HG03025 (cell line): ENCODE measurements around the gene MLLT10.
"Not testable (repeated sequence)": the region's sequence is repeated elsewhere in the genome, so short reads cannot be mapped to it uniquely, and the experiment has no call there.

Source experiments
- ATAC-seq: cut with Tn5 transposase; IDR thresholded peaks from one replicate; pipeline ENCODE4 v1.9.1; 2021; ENCODE audit warnings: mild to moderate bottlenecking, moderate library complexity; ENCODE audit not compliant: unreplicated experiment, low FRiP score

Gene MLLT10

GRCh38 chr10:21558984-21559383 lies 25.0 kb downstream of the MLLT10 start:
- ATAC-seq = not testable (repeated sequence)

DNA sequence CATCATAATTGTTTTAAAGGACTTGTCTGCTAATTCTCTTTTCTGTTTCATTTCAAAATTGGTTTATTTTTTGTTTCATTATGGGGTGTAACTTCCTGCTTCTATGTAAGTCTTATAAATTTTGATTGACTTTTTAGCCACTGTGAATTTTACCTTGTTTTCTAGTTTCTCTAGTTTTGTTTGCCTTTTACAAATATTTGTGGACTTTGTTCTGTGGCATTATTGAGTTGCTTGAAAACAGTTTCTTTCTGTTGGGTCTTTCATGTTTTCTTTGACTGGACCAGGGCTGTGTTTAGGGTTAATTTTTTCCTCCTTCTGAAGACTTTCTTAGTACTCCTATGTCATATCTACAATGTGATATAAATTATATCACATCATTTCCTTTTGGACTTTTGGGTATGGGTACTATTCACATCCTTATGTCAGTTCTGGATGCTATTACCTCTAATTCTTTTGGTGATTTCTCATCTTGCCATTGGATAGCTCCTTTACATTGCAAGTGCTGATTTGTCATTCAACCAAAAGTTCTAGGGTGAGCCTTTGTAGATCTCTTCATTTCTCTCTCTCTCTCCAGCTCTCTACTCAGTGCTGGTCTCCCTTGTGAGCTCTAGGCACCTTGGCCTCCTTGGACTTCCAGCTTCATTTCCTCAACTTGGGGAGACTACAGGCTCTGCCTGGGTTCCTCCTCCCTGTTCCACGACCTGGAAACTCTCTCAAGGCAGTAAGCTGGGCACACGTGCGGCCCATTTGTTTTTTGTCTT lies 36.9 kb downstream of the MLLT10 start:
- ATAC-seq = no peak

- no peak for ATAC-seq
Measured at GRCh38 chr10:21572578-21572977, 38.5 kb downstream of the MLLT10 start.

DNA sequence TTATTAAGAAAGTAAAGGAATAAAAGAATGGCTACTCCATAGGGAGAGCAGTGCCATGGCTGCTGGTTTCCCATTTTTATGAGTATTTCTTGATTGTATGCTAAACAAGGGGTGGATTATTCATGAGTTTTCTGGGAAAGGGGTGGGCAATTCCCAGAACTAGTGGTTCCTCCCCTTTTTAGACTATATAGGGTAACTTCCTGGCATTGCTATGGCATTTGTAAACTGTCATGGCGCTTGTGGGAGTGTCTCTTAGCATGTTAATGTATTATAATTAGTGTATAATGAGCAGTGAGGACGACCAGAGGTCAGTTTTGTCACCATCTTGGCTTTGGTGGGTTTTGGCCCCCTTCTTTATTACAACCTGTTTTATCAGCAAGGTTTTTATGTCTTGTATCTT lies 40.5 kb downstream of the MLLT10 start:
- not testable (repeated sequence) for ATAC-seq

- no peak for ATAC-seq
Measured at GRCh38 chr10:21579291-21579690, 45.3 kb downstream of the MLLT10 start.

- peak; percentile 72 for ATAC-seq
Measured at GRCh38 chr10:21581421-21581834, 47.4 kb downstream of the MLLT10 start.

- ATAC-seq = no peak
Measured at GRCh38 chr10:21584834-21585530, 51.0 kb downstream of the MLLT10 start.

DNA sequence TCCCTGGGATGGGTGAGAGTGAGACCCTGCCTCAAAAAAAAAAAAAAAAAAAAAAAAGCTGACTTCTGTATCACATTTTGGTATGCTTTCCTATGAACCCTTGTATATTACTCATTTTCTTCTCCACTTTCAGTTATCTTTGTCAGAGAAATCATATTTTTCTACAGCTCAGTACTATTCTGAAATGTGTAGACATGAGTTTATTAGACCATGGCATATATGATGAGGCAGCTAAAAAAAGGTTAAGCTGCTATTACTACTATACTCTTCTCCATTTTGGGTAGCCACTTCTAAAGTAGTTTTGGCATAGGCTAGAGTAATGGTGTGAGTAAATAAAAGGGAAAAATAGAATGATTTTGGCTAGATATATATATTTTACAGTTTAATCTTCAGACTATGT lies 53.4 kb downstream of the MLLT10 start:
- ATAC-seq = no peak

DNA sequence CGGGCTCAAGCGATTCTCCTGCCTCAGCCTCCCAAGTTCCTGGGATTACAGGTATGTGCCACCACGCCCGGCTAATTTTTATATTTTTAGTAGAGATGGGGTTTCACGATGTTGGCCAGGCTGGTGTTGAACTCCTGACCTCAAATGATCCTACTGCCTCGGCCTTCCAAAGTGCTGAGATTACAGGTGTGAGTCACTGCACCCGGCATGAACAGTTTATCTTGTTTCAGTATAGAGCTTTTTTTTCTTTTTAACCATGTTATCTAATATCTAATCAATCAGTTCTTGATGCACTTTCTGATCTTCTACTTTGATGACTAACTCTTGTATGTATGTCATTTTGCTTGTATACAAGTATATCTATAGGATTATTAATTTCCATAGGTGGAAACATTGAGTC lies 54.1 kb downstream of the MLLT10 start:
- ATAC-seq = not testable (repeated sequence)

DNA sequence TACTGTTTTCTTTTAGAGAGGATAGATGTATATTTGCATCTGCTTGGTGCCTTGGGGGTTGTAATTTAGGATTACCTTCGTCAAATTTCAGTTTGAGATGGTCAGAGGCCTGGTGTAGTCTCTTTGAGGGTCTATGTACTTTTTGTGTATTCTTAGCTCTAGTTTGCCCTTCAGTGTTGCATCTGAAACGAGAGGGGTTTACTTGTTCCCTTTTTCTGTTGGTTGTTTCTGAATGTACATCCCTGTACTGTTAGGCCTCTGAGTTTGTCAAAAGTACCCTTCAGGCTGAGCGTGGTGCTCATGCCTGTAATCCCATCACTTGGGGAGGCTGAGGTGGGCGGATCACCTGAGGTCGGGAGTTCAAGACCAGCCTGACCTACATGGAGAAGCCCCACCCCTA lies 60.0 kb downstream of the MLLT10 start:
- ATAC-seq = no peak

- no peak for ATAC-seq
Measured at GRCh38 chr10:21599582-21599981, 65.5 kb downstream of the MLLT10 start.

- no peak for ATAC-seq
Measured at GRCh38 chr10:21600804-21601433, 66.9 kb downstream of the MLLT10 start.

DNA sequence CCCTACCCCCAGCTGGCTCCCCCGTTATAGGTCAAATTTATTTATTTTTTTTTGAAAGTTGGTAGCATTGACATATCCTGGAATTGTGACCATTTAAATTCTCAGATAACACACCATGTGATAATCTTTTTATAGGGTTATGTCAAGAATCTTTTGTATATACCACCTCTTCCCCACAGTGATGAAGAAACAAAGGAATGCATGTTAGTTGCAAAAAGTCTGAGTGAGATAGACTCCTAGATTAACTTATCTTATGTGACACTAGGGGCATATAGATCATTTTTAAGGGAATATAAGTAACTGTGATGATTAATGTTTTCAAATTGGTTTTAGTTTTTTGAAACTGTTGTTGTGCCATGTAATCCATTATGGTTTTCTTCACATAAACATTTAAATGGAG lies 68.3 kb downstream of the MLLT10 start:
- ATAC-seq = no peak

DNA sequence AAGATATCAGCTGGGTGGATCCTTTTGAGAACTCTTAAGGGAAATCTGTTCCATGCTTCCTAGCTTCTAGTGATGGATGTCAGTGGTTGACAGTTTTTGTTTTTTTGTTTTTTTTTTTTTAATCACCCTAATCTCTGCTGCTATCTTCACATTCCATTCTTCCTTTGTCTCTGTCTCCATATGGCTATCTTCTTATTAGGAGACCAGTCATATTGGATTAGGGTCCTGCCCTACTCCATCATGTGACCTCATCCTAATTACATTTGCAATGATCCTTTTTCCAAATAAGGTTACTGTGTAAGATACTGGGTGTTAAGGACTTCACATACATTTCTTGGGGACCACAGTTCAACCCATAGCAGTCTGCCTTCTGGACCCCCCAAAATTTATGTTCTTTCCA lies 69.7 kb downstream of the MLLT10 start:
- no peak for ATAC-seq

DNA sequence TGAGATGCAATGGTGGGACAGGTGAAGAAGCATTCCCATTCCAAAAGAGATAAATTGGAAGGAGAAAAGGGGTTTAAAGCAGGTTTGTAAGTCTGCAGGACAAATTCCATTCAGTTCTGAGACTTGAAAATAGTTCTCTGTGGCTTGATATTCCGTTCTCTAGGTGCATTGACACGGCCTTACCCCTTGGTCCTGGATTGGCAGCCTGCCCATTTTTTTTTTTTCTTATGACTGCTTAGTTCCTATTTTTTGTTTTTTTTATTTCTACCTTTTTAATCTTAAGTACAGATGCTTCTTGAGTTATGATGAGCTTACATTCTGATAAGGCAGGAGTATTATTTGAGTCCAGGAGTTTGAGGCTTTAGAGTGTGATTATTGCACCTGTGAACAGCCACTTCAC lies 70.6 kb downstream of the MLLT10 start:
- no peak for ATAC-seq

DNA sequence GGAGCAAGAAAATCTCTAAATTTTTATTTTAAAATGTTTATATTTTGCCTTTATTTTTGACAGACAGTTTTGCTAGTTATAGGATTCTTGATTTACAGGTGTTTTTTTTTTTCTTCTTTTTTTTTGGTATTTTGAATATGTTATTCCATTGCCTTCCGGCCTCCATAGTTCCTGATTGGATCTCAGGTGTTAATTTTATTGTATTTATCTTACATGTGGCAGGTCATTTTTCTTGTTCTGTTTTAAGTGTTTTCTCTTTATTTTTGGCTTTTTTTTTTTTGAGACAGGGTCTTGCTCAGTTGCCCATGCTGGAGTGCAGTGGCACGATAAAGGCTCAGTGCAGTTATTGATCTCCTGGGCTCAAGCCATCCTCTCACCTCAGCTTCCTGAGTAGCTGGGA lies 73.9 kb downstream of the MLLT10 start:
- ATAC-seq = no peak

DNA sequence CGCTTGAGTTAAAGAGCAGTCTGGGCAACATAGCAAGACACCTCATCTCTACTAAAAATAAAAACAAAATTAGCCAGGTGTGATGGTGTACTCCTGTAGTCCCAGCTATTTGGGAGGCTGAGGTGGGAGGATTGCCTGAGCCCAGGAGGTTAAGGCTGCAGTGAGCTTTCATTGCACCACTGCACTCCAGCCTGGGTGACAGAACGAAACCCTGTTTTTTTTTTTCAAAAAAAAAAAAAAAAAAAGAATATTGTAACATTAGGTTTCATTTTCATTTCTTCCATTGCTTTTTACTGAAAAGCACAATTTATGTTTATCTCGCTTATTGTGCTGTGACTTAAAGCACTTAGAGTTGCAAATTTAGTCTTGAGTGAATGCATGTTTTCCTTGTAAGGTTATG lies 80.0 kb downstream of the MLLT10 start:
- no peak for ATAC-seq

- no peak for ATAC-seq
Measured at GRCh38 chr10:21617267-21617666, 83.2 kb downstream of the MLLT10 start.

GRCh38 chr10:21623291-21623690 lies 89.3 kb downstream of the MLLT10 start:
- ATAC-seq = no peak

- not testable (repeated sequence) for ATAC-seq
Measured at GRCh38 chr10:21624421-21624820, 90.4 kb downstream of the MLLT10 start.

DNA sequence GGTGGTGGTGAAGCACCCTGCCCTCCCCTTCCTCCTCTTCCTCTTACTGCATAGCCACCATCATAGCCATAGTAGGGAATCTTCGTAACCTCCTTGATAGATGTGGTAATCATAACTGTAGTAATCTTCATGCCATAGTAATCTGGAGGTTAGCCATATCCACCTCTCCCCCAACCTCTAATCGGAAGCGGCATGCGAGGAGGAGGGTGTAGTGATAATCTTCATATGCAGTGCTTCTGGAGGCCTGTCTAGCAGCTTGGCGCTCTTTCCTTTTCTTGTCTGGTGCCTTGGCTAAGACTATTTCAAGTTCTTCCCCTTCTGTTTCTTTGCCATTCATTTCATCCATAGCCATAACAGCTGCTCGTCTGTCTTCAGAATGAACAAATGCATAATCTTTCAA lies 90.9 kb downstream of the MLLT10 start:
- no peak for ATAC-seq
